Hippocampal formation (tissue), 2 donors: ENCODE results near the gene DESI2.
A peak's percentile ranks its signal among the peaks of the same experiment; 100 is the strongest.
"Not testable (repeated sequence)": the region's sequence is repeated elsewhere in the genome, so short reads cannot be mapped to it uniquely, and the experiment has no call there.

Experiments
- DNase-seq, 2 donors: peaks; one replicate each; lab custom pipeline; 2025; lab: John Stamatoyannopoulos, UW

The DESI2 gene

GRCh38 chr1:244654108-244655038 lies 1.4 kb downstream of the DESI2 start:
- DNase-seq = peak in 1 of 2 donors; percentile 4

DNA sequence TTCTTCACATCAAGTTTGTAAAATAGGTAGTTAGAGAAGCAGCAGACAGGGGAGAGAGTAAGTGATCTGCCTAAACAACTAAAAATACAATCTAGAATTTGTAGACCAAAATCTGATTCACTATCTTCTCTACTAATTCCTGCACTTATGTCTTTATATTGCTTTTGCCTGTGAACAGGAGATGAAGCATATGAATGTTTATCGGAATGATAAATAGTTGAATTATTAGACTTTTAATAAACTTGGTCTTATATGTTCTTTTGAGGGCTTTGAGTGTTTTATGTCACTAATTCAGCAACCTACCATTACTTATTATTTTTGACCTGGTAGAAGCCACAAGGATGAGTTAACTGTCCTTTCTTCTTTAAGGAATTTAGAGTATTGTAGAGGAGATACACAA lies 2.3 kb downstream of the DESI2 start:
- no peak for DNase-seq

DNA sequence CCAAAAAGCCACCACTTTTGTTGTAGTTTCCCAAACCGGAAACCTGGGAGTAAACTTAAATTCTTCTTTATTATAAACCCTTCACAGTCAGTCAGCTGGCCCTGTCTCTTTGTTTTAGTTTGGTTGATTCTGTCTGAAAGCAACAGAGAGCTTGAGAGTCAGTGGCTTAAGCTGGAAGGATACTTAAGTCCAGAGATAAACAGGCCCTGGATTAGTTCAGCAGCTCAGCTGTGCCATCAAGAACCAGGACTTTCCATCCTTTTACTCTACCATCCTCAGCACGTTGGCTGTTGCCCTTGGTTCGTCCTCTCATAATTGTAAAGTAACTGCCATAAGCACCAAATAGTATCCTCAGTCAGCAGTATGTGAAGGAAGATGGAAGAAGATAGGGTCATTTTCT lies 4.5 kb downstream of the DESI2 start:
- no peak for DNase-seq

GRCh38 chr1:244659694-244660093 lies 6.8 kb downstream of the DESI2 start:
- DNase-seq = no peak

DNA sequence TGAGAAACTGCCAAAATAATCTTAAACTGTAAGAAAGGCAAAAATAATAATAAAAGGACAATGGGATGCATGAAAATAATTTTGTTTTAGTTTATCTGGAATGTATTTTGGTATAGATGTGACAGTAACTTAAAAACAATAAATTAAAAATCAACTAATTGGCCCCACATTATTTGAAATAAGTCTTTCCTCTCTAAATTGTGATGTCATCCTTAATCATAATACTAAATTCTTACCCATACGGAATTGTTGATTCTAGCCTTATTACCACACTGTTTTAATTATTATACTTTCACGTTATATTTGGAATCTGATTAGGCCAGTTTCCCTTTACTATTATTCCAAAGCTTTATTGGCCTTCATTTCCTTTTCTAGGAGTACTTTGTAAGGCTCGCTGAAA lies 7.7 kb downstream of the DESI2 start:
- DNase-seq = no peak

DNA sequence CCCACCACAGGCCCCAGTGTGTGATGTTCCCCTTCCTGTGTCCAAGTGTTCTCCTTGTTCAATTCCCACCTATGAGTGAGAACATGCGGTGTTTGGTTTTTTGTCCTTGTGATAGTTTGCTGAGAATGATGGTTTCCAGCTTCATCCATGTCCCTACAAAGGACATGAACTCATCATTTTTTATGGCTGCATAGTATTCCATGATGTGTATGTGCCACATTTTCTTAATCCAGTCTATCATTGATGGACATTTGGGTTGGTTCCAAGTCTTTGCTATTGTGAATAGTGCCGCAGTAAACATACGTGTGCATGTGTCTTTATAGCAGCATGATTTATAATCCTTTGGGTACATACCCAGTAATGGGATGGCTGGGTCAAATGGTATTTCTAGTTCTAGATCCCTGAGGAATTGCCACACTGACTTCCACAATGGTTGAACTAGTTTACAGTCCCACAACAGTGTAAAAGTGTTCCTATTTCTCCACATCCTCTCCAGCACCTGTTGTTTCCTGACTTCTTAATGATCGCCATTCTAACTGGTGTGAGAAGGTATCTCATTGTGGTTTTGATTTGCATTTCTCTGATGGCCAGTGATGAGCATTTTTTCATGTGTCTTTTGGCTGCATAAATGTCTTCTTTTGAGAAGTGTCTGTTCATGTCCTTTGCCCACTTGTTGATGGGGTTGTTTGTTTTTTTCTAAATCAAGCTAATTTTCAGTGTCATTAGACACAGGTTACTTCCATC lies 8.8 kb downstream of the DESI2 start:
- not testable (repeated sequence) for DNase-seq

DNA sequence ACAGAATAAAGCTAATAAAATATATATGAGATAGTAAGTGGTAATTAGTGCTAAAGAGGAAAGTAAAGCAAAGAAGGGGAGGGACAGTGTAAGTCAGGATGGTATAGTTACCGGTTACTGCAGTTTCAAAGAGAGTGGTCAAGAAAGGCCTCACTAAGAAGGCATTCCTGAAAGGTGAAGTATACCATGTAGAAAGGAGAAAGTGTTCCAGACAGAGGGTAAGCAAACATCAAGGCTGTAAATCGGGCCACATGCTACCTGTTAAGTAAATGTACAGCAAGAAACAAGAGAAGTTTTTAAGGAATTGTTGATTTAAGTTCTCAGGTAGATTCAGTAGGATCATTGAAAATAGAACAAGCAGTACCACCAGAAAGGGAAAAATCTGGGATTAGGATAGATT lies 9.7 kb downstream of the DESI2 start:
- DNase-seq = no peak

- no peak for DNase-seq
These were observed 11.4 kb downstream of the DESI2 start for GRCh38 chr1:244664353-244664752.

GRCh38 chr1:244665771-244666217 lies 12.9 kb downstream of the DESI2 start:
- DNase-seq = no peak

DNA sequence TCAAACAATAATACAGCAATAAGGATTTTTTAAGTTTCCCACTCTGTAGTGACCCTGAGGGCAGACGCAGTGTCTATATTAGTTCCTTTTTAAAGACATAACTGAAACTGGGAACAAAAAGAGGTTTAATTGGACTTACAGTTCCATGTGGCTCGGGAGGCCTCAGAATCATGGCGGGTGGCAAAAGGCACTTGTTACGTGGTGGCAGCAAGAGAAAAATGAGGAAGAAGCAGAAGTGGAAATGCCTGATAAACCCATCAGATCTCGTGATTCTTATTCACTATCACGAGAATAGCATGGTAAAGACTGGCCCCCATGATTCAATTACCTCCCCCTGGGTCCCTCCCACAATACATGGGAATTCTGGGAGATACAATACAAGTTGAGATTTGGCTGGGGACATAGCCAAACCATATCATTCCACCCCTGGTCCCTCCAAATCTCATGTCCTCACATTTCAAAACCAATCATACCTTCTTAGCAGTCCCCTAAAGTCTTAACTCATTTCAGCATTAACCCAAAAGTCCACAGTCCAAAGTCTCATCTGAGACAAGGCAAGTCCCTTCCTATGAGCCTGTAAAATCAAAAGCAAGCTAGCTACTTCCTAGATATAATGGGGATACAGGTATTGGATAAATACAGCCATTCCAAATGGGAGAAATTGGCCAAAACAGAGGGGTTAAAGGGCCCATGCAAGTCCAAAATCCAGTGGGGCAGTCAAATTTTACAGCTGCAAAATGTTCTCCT lies 13.9 kb downstream of the DESI2 start:
- DNase-seq = not testable (repeated sequence)

DNA sequence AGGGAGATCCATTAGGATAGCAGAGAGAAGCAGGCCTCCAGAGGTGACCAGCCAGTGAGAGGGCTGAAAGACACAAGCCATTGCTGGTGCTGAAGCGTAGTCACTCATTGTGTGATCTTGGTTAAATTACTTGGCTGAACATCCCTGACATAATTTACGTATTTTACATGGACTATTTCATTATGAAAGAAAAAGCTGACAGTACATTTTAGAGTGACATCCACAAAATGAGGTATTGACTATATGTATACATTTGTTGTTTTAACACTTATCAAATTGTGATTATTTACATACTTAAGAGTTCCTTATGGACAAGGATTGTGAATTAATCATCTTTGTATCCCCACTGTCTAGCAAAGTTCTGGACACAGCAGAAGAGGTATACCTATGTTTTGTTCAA lies 14.9 kb downstream of the DESI2 start:
- no peak for DNase-seq

- no peak for DNase-seq
These were observed 20.2 kb downstream of the DESI2 start for GRCh38 chr1:244672946-244673682.

- no peak for DNase-seq
These were observed 21.5 kb downstream of the DESI2 start for GRCh38 chr1:244674446-244674845.

- no peak for DNase-seq
These were observed 22.2 kb downstream of the DESI2 start for GRCh38 chr1:244675167-244675566.

GRCh38 chr1:244678697-244679096 lies 25.8 kb downstream of the DESI2 start:
- no peak for DNase-seq

GRCh38 chr1:244680667-244681066 lies 27.7 kb downstream of the DESI2 start:
- DNase-seq = no peak

DNA sequence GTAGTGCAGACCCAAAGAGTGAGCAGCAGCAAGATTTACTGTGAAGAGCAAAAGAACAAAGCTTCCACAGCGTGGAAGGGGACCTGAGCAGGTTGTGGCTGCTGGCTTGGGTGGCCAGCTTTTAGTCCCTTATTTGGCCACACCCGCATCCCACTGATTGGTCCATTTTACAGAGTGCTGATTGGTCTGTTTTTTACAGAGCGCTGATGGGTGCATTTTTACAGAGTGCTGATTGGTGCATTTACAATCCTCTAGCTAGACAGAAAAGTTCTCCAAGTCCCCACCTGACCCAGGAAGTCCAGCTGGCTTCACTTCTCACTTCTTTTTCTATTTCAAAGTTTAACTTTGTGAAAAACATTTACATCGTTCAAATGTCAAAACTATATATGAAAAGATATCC lies 29.2 kb downstream of the DESI2 start:
- DNase-seq = not testable (repeated sequence)

GRCh38 chr1:244695937-244696336 lies 43.0 kb downstream of the DESI2 start:
- no peak for DNase-seq

- no peak for DNase-seq
These were observed 46.8 kb downstream of the DESI2 start for GRCh38 chr1:244699741-244700140.

DNA sequence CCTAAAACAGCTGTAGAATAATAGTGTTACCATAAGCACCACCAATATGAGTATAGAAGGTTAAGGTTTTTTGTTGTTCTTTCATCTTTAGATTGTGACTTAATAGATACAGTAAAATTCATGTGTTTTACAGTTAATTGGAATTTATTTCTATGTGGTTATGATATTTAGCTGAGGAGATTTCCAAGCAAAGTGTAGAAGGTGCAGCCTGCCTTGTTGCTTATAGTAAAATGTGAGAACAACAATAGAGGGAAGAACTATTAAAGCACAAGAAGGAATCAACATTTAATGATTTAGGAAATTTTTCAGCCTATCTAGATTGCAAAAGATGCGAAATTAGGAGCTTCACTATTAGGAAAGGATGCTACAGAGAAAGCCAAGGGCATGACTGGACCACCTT lies 47.9 kb downstream of the DESI2 start:
- DNase-seq = no peak

DNA sequence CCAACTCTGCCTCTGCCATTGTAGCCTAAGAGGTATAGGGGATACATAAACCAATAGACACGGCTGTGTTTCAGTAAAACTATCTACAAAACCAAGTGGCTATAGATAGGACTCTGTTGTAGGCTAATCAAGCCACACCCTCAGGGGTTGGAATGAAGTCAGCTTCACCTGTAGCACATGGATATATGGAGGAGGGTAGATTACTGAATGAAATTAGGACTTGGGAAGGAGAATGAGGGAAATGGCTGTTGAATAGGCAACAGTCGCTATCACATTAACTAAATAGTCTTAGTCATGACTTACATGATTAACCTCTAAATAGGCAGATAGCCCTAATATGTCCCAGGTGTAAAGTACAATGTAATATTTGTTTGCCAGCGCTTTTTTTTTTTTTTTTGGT lies 49.7 kb downstream of the DESI2 start:
- DNase-seq = no peak

GRCh38 chr1:244704107-244704506 lies 51.2 kb downstream of the DESI2 start:
- no peak for DNase-seq
